Hypothalamus (tissue), 51 donors: ENCODE data around the gene CCDC154.
"Not testable (repeated sequence)": the region's sequence is repeated elsewhere in the genome, so short reads cannot be mapped to it uniquely, and the experiment has no call there.

Experiments
- DNase-seq, 51 donors: peaks; one replicate each; lab custom pipeline; 2025; lab: John Stamatoyannopoulos, UW

The CCDC154 gene, protein sequence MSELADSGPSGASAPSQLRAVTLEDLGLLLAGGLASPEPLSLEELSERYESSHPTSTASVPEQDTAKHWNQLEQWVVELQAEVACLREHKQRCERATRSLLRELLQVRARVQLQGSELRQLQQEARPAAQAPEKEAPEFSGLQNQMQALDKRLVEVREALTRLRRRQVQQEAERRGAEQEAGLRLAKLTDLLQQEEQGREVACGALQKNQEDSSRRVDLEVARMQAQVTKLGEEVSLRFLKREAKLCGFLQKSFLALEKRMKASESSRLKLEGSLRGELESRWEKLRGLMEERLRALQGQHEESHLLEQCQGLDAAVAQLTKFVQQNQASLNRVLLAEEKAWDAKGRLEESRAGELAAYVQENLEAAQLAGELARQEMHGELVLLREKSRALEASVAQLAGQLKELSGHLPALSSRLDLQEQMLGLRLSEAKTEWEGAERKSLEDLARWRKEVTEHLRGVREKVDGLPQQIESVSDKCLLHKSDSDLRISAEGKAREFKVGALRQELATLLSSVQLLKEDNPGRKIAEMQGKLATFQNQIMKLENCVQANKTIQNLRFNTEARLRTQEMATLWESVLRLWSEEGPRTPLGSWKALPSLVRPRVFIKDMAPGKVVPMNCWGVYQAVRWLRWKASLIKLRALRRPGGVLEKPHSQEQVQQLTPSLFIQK

DNA sequence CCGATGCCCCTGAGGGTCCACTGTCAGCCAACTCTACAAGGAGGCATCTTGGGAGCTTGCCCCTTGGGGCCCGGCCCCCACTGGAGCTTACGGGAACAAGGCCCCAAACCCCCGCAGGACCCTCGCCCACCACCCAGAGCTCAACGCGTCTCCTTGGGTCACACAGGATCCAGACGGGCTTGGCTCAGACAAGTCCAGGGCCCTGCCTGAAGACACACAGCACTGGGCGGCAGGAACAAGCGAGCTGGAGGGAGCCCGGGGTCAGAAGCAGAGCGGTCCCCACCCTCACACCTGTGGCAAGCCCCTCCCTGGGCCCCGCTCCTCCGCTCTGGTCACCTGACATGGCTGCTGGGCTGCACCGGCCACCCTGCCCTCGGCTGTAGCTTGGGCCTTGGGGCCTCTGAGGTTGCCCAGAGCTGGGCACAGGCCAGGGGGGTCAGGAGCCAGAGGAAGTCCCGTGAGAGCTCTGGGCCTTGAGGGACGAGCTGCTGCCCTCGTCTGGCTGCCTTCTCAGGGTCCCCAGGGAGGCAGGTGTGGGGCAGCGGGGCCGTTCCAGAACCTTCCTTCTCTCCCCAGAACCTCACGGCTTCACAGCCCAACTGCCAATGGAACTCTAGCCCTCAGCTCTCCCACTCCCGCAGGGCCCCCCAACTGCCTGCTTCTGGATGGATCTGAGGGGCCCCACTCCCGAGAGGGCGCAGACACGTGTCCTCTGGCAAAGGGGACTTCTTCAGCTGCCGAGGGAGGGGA is at the start of gene CCDC154:
CCDC154 (minus strand) TSS at position 577 of the 750 bp plus-strand sequence; CDS start at position 343, 234 bp downstream.
- DNase-seq, result no peak

DNA sequence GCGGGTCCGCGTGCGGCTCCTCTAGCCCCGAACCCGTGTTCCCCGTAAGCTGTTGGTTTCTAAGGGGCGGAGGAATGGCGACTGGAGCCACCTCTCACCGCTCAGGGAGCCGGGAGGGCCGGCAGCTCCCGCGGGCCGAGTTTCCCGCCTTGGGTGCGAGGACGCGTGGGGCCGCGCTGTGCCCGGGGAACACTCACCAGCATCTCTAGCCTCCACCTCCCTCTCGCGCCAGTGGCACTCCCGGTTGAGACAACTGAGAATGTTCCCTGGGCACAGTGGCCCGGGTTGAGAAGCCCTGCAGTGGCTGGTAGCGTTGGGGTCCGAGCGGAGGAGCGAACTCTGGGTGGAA is 49.4 kb upstream of the CCDC154 start:
- DNase-seq, result no peak

DNA sequence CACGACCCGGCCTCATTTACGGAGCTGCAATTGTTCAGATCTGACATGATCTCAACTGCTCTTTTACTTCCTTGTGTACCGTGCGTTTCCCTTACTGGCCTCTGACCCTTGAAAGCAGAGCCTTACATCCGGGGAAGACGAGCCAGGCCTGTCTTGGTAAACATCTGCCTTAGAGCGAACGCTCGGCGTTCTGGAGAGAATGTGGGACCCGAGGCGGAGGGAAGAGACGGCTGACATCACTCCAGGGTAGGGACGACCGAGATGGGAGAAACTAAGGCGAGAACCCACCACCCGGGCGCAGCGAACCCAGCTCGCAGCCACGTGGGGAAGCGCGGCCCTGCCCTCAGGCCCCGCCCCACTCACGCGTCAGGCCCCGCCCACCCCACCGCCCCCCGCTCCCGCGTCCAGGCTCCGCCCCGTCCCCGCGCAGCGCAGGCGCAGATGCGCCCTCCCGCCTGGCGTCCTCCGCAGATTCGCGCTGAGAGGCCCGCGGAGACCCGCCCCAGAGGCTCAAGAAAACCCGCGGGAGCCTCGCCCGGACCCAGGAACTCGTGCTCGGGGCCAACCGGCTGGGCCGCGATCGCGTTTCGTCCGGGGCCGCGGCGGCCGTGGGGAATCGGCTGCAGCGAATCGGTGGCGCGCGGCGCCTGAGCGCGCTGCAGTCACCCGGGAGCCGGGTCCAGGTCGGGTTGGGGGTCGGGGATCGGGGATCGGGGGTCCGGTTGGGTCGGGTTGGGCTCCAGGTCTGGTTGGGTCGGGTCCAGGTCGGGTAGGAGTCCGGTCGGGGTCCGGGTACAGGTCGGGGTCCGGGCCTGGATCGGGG is 48.8 kb upstream of the CCDC154 start, which contains the start of gene TELO2:
TELO2 (plus strand) TSS at position 438 of the 823 bp plus-strand sequence. CDS start 922 bp downstream, outside the sequence.
- peak; percentile 33 to 93 (median 75) for DNase-seq

DNA sequence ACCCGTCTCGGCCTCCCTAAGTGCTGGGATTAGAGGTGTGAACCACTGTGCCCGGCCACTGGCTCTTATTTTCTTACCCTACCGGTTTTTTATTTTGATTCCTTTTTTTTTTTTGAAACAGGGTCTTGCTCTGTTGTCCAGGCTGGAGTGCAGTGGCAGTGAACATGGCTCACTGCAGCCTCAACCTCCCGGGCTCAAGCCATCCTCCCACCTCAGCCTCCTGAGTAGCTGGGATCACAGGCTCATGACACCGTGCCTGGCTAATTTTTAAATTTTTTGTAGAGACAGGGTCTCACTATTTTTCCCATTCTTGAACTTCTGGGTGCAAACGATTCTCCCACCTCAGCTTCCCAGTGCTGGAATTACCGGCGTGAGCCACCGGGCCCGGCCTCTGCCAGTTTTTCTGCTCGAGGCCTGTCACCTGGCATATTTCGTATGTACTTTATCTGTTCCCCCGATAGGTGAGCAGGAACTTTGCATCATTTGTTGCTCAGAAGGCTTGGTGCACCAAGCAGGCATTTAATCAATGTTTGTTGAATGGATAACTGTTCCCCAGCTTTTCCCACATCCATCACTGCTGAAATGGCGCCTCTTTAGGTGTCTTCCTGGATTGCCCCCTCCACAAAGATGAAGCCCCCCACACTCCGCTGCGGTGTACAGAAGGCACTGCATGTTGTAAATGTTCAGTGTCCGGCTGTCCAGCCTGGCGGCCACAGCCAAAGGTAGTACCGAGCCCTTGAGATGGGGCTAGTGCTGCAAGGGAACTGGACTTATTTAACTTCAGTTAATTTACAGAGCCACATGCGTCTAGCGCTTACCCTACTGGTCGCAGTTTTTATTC is 47.9 kb upstream of the CCDC154 start:
- DNase-seq, result no peak

- no peak for DNase-seq
Measured at GRCh38 chr16:1491327-1491726, 47.0 kb upstream of the CCDC154 start.

DNA sequence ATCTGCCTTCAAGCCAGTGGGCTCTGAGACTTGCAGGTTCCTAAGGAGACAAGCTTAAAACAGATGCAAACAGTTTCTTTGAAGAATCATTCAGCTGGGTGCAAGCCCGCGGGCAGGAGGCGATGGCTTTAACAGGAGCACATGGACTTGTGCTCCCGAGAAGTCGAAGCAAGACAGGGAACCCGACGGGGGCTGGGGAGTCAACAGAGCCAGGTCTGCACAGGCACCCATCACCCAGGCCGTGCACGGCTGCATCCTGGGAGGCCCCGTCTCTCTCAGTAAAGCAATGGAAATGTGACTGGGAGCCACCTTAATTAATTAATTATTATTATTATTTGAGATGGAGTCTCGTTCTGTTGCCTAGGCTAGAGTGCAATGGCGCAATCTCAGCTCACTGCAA is 44.7 kb upstream of the CCDC154 start:
- no peak for DNase-seq

- DNase-seq, result no peak
Measured at GRCh38 chr16:1488619-1489018, 44.3 kb upstream of the CCDC154 start, which contains the start of gene PTX4. TSS of gene PTX4 (minus strand) at chr16:1488944. CDS start at chr16:1488909, 35 bp downstream.

- DNase-seq, result no peak
Measured at GRCh38 chr16:1488054-1488601, 43.8 kb upstream of the CCDC154 start.

- no peak for DNase-seq
Measured at GRCh38 chr16:1487395-1488053, 43.2 kb upstream of the CCDC154 start.

GRCh38 chr16:1486551-1487390 is 42.4 kb upstream of the CCDC154 start:
- no peak for DNase-seq

DNA sequence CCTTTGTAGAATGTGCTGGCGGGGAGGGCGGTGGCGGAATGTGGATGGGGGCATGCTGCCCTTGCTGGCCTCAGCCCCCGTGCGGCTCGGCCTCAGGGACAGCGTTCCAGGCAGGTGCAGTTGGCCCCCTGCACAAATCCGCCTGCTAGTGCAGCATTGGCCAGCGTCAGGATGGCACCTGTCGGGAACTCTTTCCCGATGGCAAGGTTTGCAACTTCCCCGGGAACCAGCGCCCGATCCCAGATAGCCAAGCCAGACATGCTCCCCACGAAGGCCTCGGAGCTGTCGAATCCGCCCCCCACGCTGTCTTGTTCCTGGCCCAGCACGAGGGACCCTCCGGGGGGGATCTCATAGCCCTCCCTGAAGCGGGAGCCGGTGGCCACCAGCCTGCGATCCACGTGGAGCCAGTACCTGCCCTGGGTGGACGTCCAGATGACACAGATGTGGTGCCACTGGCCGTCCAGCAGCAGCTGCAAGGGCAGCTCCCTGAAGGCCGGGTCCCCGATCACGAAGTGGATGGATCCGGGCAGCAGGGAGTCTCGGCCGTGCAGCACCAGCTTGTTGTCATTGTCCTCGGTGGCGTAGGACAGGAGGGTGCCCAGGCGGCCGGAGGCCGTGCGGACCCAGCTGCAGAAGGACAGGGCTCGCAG is 41.6 kb upstream of the CCDC154 start:
- DNase-seq, result no peak

DNA sequence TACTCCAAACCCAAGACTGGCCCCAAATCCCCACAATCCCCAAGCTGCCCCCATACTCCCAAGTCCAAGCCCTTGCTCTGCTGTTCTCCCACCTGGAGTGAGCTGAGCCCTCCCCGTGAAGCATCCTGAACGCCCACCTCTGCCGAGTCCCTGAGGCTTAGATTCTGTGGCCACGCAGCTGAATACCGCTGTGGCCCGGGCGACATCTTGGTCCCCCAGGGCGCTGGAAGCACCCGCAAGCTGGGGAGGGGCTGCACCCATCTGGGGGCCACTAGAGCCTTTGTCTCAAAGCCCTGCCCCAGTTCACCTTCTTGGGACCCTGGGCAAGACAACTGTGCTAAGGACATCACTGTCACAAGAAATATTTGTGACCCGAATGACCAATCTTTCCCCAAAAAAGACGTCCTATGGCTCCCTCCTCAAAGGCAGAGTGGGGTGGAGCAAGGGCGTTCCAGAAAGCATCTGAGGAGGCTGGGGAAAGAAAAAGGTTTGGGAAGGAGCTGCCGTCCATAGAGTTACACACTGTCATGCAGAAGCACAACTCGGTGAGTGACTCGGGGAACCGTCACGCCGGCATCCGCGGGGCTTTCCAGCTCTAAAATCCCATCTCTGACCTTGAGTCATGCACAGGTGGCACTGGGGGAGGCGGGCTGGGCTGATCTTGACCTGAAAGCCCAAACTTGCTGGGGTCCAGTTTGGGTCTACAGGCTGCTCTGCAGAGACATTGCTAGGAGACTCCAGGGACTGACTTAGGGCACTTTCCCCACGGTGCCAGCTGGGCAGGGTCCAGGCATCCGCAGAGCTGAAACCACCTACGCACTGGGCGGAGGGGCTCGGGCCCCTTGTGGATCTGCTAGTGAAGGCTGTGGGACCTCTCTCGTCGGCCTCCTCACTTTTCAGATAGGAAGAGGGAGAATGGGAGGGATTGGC is 37.8 kb upstream of the CCDC154 start:
- DNase-seq, result no peak

- DNase-seq, result not testable (repeated sequence)
Measured at GRCh38 chr16:1478937-1479336, 34.6 kb upstream of the CCDC154 start.

DNA sequence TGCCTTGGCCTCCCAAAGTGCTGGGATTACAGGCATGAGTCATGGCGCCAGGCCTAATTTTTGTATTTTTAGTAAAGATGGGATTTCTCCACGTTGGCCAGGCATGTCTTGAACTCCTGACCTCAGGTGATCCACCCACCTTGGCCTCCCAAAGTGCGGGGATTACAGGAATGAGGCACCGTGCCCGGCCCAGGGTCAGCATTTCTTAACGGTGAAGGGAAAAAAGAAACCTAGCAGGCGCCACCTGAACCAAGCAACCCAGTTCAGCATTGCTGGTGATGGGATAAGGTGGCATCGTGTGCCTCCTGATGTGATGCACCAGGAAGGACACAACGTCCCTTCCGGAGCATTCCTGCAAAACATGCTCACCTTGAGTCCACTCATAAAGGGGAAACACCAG is 32.7 kb upstream of the CCDC154 start:
- DNase-seq, result no peak

DNA sequence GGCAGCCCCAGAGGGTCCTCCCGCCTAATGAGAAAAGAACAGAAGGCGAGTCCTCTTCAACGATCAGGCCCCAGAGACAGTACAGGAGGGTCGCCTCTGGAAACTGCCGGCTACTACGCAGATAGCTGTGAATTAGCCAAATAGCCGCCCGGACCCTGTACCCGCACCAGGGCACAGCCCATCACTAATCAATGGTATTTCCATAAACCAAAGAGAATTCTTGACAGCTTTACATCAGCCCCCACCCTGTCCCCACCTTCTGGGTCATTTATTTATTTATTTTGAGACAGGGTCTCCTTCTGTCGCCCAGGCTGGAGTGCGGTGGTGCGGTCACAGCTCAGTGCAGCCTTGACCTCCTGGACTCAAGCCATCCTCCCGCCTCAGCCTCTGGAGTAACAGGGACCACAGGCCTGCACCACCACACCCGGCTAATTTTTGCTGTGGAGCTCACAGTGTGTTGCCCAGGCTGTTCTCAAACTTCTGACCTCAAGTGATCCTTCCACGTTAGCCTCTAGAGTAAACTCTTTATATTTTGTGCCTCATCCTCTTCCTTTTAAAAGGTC is 31.3 kb upstream of the CCDC154 start:
- DNase-seq, result no peak
